Omental fat pad (tissue), 4 donors: ENCODE measurements around the gene NTNG1. TPM values are rescaled to one million over a fixed set of nuclear protein-coding genes. Genes with fewer than 3 reads are reported as not detected.

Experiments
- ATAC-seq: fragments of 150-250 bp; one replicate; pipeline ENCODE4 v1.9.1; 2016; ENCODE audit warnings: mild to moderate bottlenecking, moderate library complexity; ENCODE audit not compliant: low FRiP score
- DNase-seq: peaks from one replicate; pipeline ENCODE4 v3.0.0-alpha.2; 2019; ENCODE audit warnings: low spot score
- total RNA-seq, 4 donors: library from RNA; depleted of rRNA; stranded (reverse); fragments of >200 nt; gene quantifications; one replicate each; pipeline ENCODE4 v1.1.0, GENCODE V29; 2016
- TF ChIP-seq, protein P1 (sequence below), 3 donors: fragments of 450-650 bp; IDR thresholded peaks; one replicate each; pipeline ENCODE4 v1.5.1; 2016 to 2017; ENCODE audit warnings: antibody characterized with exemption in 3 of 3, mild to moderate bottlenecking in 3 of 3, moderate library complexity in 2 of 3

Gene NTNG1
- total RNA-seq, 4 donors from 2014 or later = 1.3 to 28.5 (median 6.6) TPM

DNA sequence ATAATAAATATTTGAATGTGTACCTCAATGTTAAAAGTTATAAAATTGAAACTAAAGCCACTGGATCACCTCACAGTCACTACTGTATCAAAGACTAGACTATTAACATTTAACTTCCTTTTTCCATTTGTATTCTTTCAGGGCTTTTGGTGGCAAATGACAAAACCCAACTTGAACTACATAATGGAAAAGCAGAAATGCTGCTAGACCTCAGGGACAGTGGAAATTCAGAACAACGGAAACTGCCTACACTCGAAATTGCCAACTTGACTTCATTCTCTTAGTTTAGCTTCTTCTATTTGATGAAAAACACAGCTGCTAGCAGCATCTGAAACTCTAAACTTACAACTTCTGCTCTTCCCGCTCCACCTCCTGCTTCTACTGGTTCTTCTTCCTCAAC lies 34.9 kb upstream of the NTNG1 start:
- TF ChIP-seq, protein P1, sequence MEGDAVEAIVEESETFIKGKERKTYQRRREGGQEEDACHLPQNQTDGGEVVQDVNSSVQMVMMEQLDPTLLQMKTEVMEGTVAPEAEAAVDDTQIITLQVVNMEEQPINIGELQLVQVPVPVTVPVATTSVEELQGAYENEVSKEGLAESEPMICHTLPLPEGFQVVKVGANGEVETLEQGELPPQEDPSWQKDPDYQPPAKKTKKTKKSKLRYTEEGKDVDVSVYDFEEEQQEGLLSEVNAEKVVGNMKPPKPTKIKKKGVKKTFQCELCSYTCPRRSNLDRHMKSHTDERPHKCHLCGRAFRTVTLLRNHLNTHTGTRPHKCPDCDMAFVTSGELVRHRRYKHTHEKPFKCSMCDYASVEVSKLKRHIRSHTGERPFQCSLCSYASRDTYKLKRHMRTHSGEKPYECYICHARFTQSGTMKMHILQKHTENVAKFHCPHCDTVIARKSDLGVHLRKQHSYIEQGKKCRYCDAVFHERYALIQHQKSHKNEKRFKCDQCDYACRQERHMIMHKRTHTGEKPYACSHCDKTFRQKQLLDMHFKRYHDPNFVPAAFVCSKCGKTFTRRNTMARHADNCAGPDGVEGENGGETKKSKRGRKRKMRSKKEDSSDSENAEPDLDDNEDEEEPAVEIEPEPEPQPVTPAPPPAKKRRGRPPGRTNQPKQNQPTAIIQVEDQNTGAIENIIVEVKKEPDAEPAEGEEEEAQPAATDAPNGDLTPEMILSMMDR (IDR thresholded peaks at IDR 0.05) = no peak
- ATAC-seq (no peak), DNase-seq (no peak)

DNA sequence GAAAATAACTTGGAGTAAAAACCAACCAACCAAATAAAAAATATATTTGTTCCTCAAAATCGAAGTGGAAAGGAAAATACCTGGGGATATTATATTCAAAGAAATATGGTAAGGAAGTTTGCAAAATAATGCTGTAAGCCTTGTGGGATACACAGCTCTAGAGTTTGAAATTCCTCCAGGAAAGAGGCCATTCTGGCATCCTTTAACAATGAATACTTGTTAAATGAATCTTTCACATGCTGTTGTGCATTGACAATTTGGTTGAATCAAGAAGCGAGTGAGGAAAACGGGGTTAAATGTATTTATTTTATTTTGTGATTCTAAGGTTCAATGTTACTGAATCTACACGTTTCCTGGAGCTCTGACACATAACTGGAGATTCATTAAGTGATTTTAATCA lies 30.5 kb upstream of the NTNG1 start:
- no peak for DNase-seq
- TF ChIP-seq, protein P1 (IDR thresholded peaks at IDR 0.05) = no peak
- ATAC-seq = no peak

DNA sequence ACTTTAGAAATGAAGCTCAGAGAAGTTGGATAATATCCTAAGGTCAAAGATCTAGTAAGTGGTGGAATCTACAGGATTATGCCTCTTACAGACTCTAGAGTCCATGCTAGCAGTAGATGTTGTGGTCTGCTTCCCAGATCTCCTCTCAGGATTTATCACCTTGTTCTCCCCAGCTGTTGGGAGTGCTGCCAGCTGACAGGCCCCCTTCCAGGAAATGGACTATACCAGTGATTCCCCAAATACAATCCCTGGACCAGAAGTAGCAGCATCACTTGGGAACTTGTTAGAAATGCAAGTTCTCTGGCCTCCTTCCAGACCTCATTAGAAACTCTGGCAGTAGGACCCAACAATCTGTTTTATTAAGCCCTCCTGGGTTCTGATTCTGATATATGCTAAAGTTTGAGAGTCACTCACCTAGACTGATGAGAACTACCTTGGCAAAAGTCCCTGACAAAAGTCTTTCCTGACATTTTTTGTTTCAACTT lies 24.5 kb upstream of the NTNG1 start:
- no peak for DNase-seq
- ATAC-seq = no peak
- TF ChIP-seq, protein P1 (IDR thresholded peaks at IDR 0.05) = no peak

DNA sequence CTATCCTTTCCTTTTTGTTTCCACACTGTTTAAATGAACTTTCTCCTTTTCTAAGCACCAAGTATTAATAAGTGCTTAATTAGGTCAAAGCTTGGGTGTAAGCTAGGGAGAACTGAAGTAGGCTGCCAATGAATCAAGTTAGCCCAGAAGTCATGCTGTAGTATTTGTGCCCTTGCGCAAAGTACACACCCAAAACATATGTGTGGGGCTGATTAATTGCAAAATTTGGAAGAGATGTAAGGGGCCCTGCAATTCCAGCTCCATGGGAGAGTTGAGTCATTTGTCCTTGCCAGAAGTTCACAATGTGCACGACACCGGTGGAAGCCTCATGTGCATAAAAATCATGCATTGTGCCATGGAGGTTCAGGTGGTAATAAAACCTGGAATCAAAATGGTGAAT lies 18.6 kb upstream of the NTNG1 start:
- DNase-seq (no peak), ATAC-seq (no peak)
- TF ChIP-seq, protein P1 (IDR thresholded peaks at IDR 0.05) = no peak

DNA sequence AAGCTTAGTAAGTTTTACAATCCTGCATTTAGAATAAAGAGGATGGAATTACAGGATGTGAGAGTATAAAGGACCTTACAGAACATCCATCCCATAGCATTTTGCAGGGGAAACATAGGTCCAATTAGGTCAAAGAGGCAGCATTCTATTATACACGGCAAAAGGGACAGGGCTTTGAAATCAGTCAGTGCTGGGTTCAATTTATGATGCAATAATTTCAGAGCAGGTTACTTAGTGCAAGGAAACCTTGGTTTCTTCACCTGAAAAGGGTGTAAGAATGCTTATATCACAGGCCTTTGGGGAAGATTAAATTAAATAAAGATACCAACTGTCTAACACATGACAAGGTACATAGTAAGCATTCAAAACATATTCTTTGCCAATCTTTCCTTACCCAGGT lies 17.1 kb upstream of the NTNG1 start:
- no peak for ATAC-seq
- TF ChIP-seq, protein P1 (IDR thresholded peaks at IDR 0.05) = no peak
- DNase-seq = no peak

DNA sequence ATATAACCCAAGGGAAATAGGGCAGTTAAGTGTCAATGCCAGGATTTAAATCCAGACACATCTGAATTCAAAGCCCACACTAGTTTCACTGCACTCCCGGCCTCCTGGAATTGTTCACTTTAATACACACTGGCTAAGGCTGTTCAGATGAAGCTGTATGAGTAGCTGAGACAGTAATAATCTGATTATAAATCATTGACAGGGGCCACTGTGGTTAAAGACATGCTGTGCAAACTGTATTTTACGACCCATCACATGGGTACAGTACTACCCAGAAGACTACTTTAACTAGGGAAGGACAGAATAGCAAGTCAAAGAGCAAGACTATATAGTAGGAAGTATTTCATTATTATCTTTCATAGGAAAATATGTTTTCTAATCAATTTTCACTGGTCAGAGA lies 16.1 kb upstream of the NTNG1 start:
- DNase-seq = no peak
- TF ChIP-seq, protein P1 (IDR thresholded peaks at IDR 0.05) = no peak
- ATAC-seq = no peak

DNA sequence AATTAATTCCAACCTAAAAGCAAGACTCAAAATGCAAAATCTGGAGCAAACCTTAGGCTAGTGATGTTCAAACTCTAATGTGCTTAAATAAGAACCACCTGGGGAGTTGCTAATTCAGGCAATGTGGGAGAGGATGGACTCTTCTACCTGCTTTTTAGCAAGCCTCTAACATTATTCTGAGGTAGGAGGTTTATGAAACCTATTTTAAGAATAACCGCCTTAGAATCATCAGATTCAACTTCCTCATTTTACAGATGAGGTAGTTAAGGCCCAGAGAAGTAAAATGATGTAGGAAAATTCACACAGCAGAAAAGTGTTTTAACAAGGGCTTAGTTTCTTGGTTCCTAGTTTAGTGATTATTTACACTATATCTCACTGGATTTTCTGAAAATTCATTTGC lies 8.6 kb upstream of the NTNG1 start:
- DNase-seq (no peak), ATAC-seq (no peak)
- TF ChIP-seq, protein P1 (IDR thresholded peaks at IDR 0.05) = no peak
